ENCODE measurements around the gene EYA3.

EYA3 gene

DNA sequence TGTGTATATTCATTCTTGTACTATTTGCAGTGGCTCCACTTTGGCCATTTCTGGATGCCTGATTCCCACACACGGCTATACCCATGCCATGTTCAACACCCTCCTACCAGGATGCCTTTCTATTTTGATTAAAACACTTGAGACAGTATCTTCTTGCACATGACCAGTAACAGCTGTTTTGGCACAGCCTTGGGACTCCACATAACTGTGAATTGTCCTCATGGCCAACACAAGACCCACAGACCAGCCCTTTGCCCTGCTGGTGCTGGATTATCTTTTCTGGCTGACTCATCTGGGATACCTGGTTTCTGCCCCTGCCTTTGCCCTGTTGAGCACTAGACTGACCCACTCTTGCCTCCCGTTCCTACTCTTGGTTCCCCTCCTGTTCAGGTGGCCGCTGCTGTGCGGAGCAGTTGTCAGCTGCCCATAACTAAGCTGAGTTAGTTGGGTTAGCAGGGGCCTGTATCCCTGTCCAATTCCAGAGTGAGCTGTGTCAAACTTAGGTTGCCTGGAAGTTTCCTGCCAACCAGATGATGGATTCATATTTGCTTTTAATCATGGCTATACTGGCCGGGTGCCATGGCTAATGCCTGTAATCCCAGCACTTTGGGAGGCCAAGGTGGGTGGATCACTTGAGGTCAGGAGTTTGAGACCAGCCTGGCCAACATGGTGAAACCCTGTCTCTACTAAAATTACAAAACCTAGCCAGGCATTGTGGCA, 10.8 kb upstream of the EYA3 start:
- Mint-ChIP-seq H3K27me3 (ENCODE audit: low read depth) (peaks cover 23% of the 10 kb centered on the region), H3K36me3 (ENCODE audit: low read depth) (no peaks in the 10 kb centered on the region), H3K4me3 (no peak overlapping the region), H3K27ac (no peak overlapping the region), H3K4me1 (ENCODE audit: low read depth) (peaks cover 6% of the 10 kb centered on the region), H3K9me3 (no peaks in the 10 kb centered on the region)

DNA sequence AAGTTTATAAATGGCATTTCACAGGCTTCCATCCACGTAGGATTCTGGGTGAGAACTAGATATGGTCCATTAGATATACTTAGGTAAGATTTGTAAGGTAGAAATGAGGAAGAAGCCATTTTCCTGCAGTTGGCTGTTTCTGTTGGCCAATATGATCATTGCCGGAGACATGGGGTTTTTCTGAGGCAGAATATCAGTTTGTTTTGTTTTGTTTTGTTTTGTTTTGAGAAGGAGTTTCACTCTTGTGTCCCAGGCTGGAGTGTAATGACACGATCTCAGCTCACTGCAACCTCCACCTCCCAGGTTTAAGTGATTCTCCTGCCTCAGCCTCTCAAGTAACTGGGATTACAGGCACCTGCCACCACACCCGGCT, 8.7 kb upstream of the EYA3 start:
- no peak overlapping the region for H3K4me3 Mint-ChIP-seq
- H3K27ac Mint-ChIP-seq, result no peak overlapping the region
- H3K9me3 Mint-ChIP-seq, result no peaks in the 10 kb centered on the region
- peaks cover 6% of the 10 kb centered on the region for H3K4me1 Mint-ChIP-seq (ENCODE audit: low read depth)
- H3K36me3 Mint-ChIP-seq (ENCODE audit: low read depth), result no peaks in the 10 kb centered on the region
- H3K27me3 Mint-ChIP-seq (ENCODE audit: low read depth), result peaks cover 35% of the 10 kb centered on the region

DNA sequence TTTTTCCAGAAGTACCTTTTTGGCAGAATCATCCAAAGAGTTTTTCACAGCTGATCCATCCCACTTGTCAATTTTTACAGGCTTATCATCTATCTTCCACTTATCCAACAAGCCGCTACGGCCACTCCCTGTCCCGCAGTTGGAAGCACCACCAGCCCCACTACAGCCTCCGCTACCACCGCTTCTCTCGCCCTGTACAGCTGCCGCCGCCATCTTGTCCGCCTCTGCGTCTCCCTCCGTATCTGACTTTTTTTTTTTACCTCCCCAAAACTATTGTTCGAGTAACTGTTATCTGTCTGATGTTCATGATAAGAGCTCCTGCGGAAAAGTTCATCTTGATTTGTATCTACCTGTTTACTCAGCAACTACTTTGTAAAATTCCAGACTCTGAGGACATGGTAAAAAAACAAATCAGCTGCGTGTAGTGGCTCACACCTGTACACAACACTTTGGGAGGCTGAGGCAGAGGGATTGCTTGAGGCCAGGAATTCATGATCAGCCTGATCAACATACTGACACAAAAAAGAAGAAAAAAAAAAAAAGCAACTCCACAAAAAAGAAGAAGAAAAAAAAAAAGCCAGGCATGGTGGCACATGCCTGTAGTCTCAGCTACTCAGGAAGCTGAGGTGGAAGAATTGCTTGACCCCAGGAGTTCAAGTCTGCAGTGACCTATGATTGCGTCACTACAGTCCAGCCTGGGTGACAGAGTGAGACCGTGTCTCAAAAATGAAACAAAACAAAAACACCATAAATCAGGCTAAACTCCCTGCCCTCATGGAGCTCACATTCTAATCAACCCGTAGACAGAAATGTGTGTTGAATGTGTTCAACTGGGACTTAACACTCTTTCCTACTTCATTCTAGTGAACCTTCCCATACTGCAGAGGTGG, 8.0 kb upstream of the EYA3 start:
- Mint-ChIP-seq H3K4me1 (ENCODE audit: low read depth) (peaks cover 6% of the 10 kb centered on the region), H3K36me3 (ENCODE audit: low read depth) (no peaks in the 10 kb centered on the region), H3K27me3 (ENCODE audit: low read depth) (peaks cover 35% of the 10 kb centered on the region), H3K27ac (no peak overlapping the region), H3K9me3 (no peaks in the 10 kb centered on the region), H3K4me3 (peak overlapping the region; percentile 23)

DNA sequence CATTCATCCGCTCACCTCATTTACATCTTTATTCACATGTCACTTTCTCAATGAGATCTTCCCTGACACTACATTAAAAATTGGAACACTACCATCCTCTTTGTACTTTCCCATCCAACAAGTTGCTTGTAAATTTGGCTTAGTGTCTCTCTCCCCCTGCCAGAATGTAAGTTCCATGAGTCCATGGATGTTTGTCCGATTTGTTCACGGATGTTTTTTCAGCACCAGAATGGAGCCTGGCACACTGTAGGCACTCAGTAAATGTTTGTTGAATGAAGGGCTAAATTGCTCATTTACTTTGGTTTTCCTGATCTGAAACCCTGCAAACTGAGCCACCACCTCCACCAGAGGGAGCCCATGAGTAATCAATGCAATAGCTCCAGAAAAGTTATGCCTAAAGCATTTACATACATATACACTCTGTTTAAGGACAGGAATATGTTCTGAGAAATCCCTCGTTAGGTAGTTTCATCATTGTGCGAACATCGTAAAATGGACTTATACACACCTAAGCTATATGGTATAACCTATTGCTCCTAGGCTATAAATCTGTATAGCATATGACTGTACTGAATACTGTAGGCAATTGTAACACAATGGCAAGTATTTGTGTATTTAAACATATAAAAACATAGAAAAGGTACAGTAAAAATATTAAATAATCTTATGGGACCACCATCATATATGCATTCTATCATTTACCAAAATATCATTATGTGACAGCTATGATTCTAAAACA, 2.8 kb upstream of the EYA3 start:
- H3K27ac Mint-ChIP-seq, result peak overlapping the region; percentile 60
- H3K4me1 Mint-ChIP-seq (ENCODE audit: low read depth), result peaks cover 23% of the 10 kb centered on the region
- no peaks in the 10 kb centered on the region for H3K9me3 Mint-ChIP-seq
- peaks cover 1% of the 10 kb centered on the region for H3K36me3 Mint-ChIP-seq (ENCODE audit: low read depth)
- peaks cover 30% of the 10 kb centered on the region for H3K27me3 Mint-ChIP-seq (ENCODE audit: low read depth)
- H3K4me3 Mint-ChIP-seq, result peak overlapping the region; percentile 58

DNA sequence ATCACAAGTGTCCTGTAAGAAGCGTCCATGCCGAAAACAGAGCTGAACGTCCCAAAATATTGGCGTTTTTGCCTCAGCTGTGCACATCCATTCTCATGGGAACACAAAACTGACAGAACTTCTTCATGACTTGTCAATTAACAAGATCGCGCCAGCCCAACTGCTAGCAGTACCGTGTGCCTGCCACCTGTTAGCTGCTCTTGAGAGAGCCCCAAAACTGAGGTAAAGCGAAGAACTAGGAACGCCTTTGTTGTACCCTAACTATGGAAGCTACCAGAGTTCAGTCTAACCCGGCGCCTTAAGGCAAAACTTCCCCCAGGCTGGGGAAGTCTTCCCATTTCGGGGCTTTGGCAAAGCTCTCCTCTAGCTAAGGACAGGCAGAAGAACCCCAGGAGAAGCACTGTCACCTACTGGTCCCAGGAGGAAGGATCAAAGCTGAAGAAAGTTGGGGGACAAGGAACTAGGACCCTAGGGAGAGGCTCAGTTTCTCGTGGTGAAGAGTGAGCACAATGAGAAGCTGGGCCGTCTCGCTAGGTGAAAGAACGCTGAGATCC, 719 bp downstream of the EYA3 start:
- peak overlapping the region; percentile 96 for H3K4me3 Mint-ChIP-seq
- peaks cover 2% of the 10 kb centered on the region for H3K27me3 Mint-ChIP-seq (ENCODE audit: low read depth)
- no peaks in the 10 kb centered on the region for H3K9me3 Mint-ChIP-seq
- peak overlapping the region; percentile 93 for H3K27ac Mint-ChIP-seq
- H3K36me3 Mint-ChIP-seq (ENCODE audit: low read depth), result peaks cover 4% of the 10 kb centered on the region
- H3K4me1 Mint-ChIP-seq (ENCODE audit: low read depth), result peaks cover 26% of the 10 kb centered on the region

GRCh38 chr1:28086651-28087050, 1.8 kb downstream of the EYA3 start:
- H3K36me3 Mint-ChIP-seq (ENCODE audit: low read depth), result peaks cover 4% of the 10 kb centered on the region
- H3K4me3 Mint-ChIP-seq, result peak overlapping the region; percentile 96
- H3K27me3 Mint-ChIP-seq (ENCODE audit: low read depth), result no peaks in the 10 kb centered on the region
- no peaks in the 10 kb centered on the region for H3K9me3 Mint-ChIP-seq
- no peak overlapping the region for H3K27ac Mint-ChIP-seq
- H3K4me1 Mint-ChIP-seq (ENCODE audit: low read depth), result peaks cover 26% of the 10 kb centered on the region

- no peak overlapping the region for H3K27ac Mint-ChIP-seq
- no peaks in the 10 kb centered on the region for H3K27me3 Mint-ChIP-seq (ENCODE audit: low read depth)
- no peak overlapping the region for H3K4me3 Mint-ChIP-seq
- H3K9me3 Mint-ChIP-seq, result no peaks in the 10 kb centered on the region
- peaks cover 4% of the 10 kb centered on the region for H3K36me3 Mint-ChIP-seq (ENCODE audit: low read depth)
- peaks cover 21% of the 10 kb centered on the region for H3K4me1 Mint-ChIP-seq (ENCODE audit: low read depth)
Observed at GRCh38 chr1:28085129-28085528, 3.3 kb downstream of the EYA3 start.

GRCh38 chr1:28083876-28084275, 4.5 kb downstream of the EYA3 start:
- Mint-ChIP-seq H3K4me3 (no peak overlapping the region), H3K9me3 (no peaks in the 10 kb centered on the region), H3K36me3 (ENCODE audit: low read depth) (peaks cover 10% of the 10 kb centered on the region), H3K27me3 (ENCODE audit: low read depth) (no peaks in the 10 kb centered on the region), H3K27ac (no peak overlapping the region), H3K4me1 (ENCODE audit: low read depth) (peaks cover 21% of the 10 kb centered on the region)

GRCh38 chr1:28078680-28079626, 9.5 kb downstream of the EYA3 start:
- no peaks in the 10 kb centered on the region for H3K27me3 Mint-ChIP-seq (ENCODE audit: low read depth)
- peaks cover 12% of the 10 kb centered on the region for H3K4me1 Mint-ChIP-seq (ENCODE audit: low read depth)
- H3K27ac Mint-ChIP-seq, result no peak overlapping the region
- peaks cover 10% of the 10 kb centered on the region for H3K36me3 Mint-ChIP-seq (ENCODE audit: low read depth)
- no peak overlapping the region for H3K4me3 Mint-ChIP-seq
- no peaks in the 10 kb centered on the region for H3K9me3 Mint-ChIP-seq

DNA sequence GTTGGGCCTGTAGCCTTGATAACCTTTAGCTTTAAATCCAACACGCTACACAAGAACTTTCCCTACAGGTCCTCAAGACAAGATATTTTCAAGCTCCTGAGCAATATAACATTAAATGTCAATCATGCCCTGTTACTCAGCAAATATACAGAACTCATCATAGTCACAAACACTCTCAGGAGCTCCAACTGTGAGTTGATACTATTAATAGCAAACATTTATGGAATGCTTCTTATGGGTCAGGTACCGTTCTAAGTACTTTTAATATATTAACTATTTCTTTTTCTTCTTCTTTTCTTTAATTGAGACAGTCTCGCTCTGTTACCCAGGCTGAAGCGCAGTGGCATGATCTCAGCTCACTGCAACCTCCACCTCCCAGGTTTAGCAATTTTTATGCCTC, 10.1 kb downstream of the EYA3 start:
- Mint-ChIP-seq H3K4me3 (no peak overlapping the region), H3K27ac (no peak overlapping the region), H3K4me1 (ENCODE audit: low read depth) (peaks cover 12% of the 10 kb centered on the region), H3K9me3 (no peaks in the 10 kb centered on the region), H3K36me3 (ENCODE audit: low read depth) (peaks cover 10% of the 10 kb centered on the region), H3K27me3 (ENCODE audit: low read depth) (no peaks in the 10 kb centered on the region)

DNA sequence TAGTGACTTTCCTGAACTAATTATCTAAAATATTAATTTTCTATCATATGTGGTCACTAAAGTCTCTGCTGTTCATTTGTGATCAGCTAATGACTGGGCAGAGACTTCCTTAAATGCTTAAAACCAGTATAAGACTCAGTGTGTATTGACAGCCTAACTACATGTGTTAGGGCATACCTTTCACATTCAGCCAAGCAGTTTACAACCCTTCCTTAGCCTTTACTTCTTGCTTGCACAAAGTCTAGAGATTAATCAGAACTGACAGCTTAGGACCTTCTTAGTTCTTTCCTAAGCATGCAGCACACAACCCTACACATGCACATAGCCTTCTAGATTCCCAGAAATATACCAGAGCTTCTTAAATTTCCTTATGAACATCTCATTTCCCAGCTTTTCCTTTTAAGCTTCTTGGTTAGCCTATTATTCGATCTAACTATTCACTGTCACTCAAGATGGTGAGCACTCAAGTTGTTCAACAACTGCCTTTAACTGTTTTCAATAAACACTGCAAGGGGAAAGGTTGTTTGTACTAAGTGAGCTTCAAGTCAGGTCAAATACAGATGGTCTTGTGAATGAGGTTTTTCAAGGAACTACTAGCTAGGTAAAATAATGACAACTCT, 13.4 kb downstream of the EYA3 start:
- Mint-ChIP-seq H3K36me3 (ENCODE audit: low read depth) (peaks cover 11% of the 10 kb centered on the region), H3K27me3 (ENCODE audit: low read depth) (no peaks in the 10 kb centered on the region), H3K27ac (no peak overlapping the region), H3K4me3 (no peak overlapping the region), H3K9me3 (no peaks in the 10 kb centered on the region), H3K4me1 (ENCODE audit: low read depth) (peaks cover 17% of the 10 kb centered on the region)

DNA sequence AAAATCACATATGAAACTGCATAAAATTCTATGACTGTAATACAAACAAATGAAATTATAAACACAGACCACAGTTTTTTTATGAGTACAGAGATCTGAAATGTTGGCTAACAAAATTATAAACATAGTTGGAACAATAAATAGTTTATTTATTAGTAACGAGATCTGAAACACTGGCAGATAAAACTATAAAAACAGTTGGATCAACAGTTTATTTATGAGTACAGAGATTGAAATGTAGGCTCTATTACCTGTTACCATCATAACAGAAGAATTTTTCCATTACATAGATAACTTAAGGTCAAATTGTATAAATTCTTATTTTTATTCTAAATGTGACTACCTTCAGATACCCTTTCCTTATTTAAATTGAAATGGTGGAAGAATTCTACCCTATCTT, 14.5 kb downstream of the EYA3 start:
- Mint-ChIP-seq H3K4me1 (ENCODE audit: low read depth) (peaks cover 19% of the 10 kb centered on the region), H3K4me3 (no peak overlapping the region), H3K9me3 (no peaks in the 10 kb centered on the region), H3K27me3 (ENCODE audit: low read depth) (no peaks in the 10 kb centered on the region), H3K36me3 (ENCODE audit: low read depth) (peaks cover 9% of the 10 kb centered on the region), H3K27ac (no peak overlapping the region)

- no peak overlapping the region for H3K4me3 Mint-ChIP-seq
- peaks cover 6% of the 10 kb centered on the region for H3K36me3 Mint-ChIP-seq (ENCODE audit: low read depth)
- H3K27ac Mint-ChIP-seq, result no peak overlapping the region
- peaks cover 23% of the 10 kb centered on the region for H3K4me1 Mint-ChIP-seq (ENCODE audit: low read depth)
- no peaks in the 10 kb centered on the region for H3K9me3 Mint-ChIP-seq
- no peaks in the 10 kb centered on the region for H3K27me3 Mint-ChIP-seq (ENCODE audit: low read depth)
Observed at GRCh38 chr1:28071813-28072212, 16.6 kb downstream of the EYA3 start.

Data from T-helper 1 cell treated with Interleukin-12 subunit alpha and Interleukin-12 subunit beta and Interleukin-4 antibody, amounts not matched to agents 30 μg/mL and 1 μg/mL, for 36 hours (primary cell).